GM12891 (cell line): ENCODE data around the gene GNLY.

Experiments used
- POLR2A ChIP-seq: IDR thresholded peaks from 2 replicates; pipeline ENCODE4 v1.6.1; 2011; ENCODE audit warnings: low read depth, low read length, control low read depth
- POLR2AphosphoS5 ChIP-seq: IDR thresholded peaks from 2 replicates; pipeline ENCODE4 v1.6.1; 2011; ENCODE audit warnings: low read depth, low read length, control low read depth
- POU2F2 ChIP-seq: IDR thresholded peaks from 2 replicates; pipeline ENCODE4 v1.6.1; 2011; ENCODE audit warnings: low read depth, mild to moderate bottlenecking, control low read depth, low read length, moderate library complexity
- SPI1 ChIP-seq: IDR thresholded peaks from 2 replicates; pipeline ENCODE4 v1.6.1; 2011; ENCODE audit warnings: low read depth, low read length, control low read depth
- TAF1 ChIP-seq: IDR thresholded peaks from 2 replicates; pipeline ENCODE4 v1.6.1; 2011; ENCODE audit warnings: low read depth, low read length, control low read depth

GRCh38 chr2:85743304-85743978, 49.3 kb downstream of the GNLY start:
- TF ChIP-seq POLR2AphosphoS5 (no peak), TAF1 (no peak), POLR2A (no peak), SPI1 (no peak), POU2F2 (no peak)
